B cell (primary cell): ENCODE measurements around the gene PDE10A.

Experiments
- CTCF ChIP-seq: fragments of 200-600 bp; IDR thresholded peaks from one replicate; pipeline ENCODE4 v1.8.0; 2022; ENCODE audit warnings: antibody characterized with exemption, mild to moderate bottlenecking
- EZH2 ChIP-seq: IDR thresholded peaks from 2 replicates; pipeline ENCODE4 v1.6.1; 2012; ENCODE audit warnings: borderline replicate concordance, low read depth, mild to moderate bottlenecking, moderate library complexity, low read length; ENCODE audit not compliant: insufficient read depth, poor library complexity, severe bottlenecking

- TF ChIP-seq EZH2 (no peak), CTCF (no peak)
These were observed 31.3 kb upstream of the PDE10A start for GRCh38 chr6:165694296-165694695.
